Measurements from ENCODE around the gene OR4D2.
"Not testable (repeated sequence)": the region's sequence is repeated elsewhere in the genome, so short reads cannot be mapped to it uniquely, and the experiment has no call there.

Gene OR4D2

GRCh38 chr17:58166682-58167081 lies at the start of gene OR4D2:
TSS of gene OR4D2 (plus strand) at chr17:58166982. CDS start at chr17:58169656, 2,674 bp downstream.
- no peak for TF ChIP-seq CTCF (IDR thresholded peaks at IDR 0.05; ENCODE audit: low read depth, low read length)
- H3K4me3 ChIP-seq (replicated peaks in 1 of 2; ENCODE audit: low read depth in 2 of 2, low read length in 2 of 2) = no peak within 1 kb of the TSS
- no peak for DNase-seq (ENCODE audit: low read depth in 2 of 2)

GRCh38 chr17:58117382-58117781 lies 49.4 kb upstream of the OR4D2 start:
- H3K4me3 ChIP-seq (replicated peaks in 1 of 2; ENCODE audit: low read depth in 2 of 2, low read length in 2 of 2) = no peak overlapping the region
- no peak for TF ChIP-seq CTCF (IDR thresholded peaks at IDR 0.05; ENCODE audit: low read depth, low read length)
- DNase-seq (ENCODE audit: low read depth in 2 of 2) = no peak

- DNase-seq (ENCODE audit: low read depth in 2 of 2) = no peak
- no peak for TF ChIP-seq CTCF (IDR thresholded peaks at IDR 0.05; ENCODE audit: low read depth, low read length)
Observed at GRCh38 chr17:58119491-58119890, 47.3 kb upstream of the OR4D2 start.

GRCh38 chr17:58120195-58120822 lies 46.5 kb upstream of the OR4D2 start:
- DNase-seq (ENCODE audit: low read depth in 2 of 2) = peak; percentile 68 to 72
- TF ChIP-seq CTCF (IDR thresholded peaks at IDR 0.05; ENCODE audit: low read depth, low read length) = no peak

More at GRCh38 chr17:58119491-58119890, 47.3 kb upstream of the OR4D2 start:
- no peak overlapping the region for H3K4me3 ChIP-seq (replicated peaks in 1 of 2; ENCODE audit: low read depth in 2 of 2, low read length in 2 of 2)

GRCh38 chr17:58121925-58122324 lies 44.9 kb upstream of the OR4D2 start:
- no peak overlapping the region for H3K4me3 ChIP-seq (replicated peaks in 1 of 2; ENCODE audit: low read depth in 2 of 2, low read length in 2 of 2)
- peak; percentile 20 to 44 for DNase-seq (ENCODE audit: low read depth in 2 of 2)
- peak; percentile 5 for TF ChIP-seq CTCF (IDR thresholded peaks at IDR 0.05; ENCODE audit: low read depth, low read length)

More at GRCh38 chr17:58120195-58120822, 46.5 kb upstream of the OR4D2 start:
- no peak overlapping the region for H3K4me3 ChIP-seq (replicated peaks in 1 of 2; ENCODE audit: low read depth in 2 of 2, low read length in 2 of 2)

GRCh38 chr17:58127846-58128245 lies 38.9 kb upstream of the OR4D2 start:
- no peak for TF ChIP-seq CTCF (IDR thresholded peaks at IDR 0.05; ENCODE audit: low read depth, low read length)
- no peak overlapping the region for H3K4me3 ChIP-seq (replicated peaks in 1 of 2; ENCODE audit: low read depth in 2 of 2, low read length in 2 of 2)

GRCh38 chr17:58132697-58133096 lies 34.1 kb upstream of the OR4D2 start:
- not testable (repeated sequence) for H3K4me3 ChIP-seq (replicated peaks in 1 of 2; ENCODE audit: low read depth in 2 of 2, low read length in 2 of 2)

More at GRCh38 chr17:58127846-58128245, 38.9 kb upstream of the OR4D2 start:
- DNase-seq (ENCODE audit: low read depth in 2 of 2) = no peak

More at GRCh38 chr17:58132697-58133096, 34.1 kb upstream of the OR4D2 start:
- not testable (repeated sequence) for DNase-seq (ENCODE audit: low read depth in 2 of 2)

Measured in cardiac fibroblast (primary cell).